ENCODE data around the gene TTBK1.

GRCh38 chr6:43248101-43248500, 4.8 kb downstream of the TTBK1 start:
- no peak for TF ChIP-seq CTCF (IDR thresholded peaks at IDR 0.05; ENCODE audit: low read depth, low read length)
- TF ChIP-seq EZH2phosphoT487 (IDR thresholded peaks at IDR 0.05; ENCODE audit: low read depth), result no peak

All from OCI-LY3 (cell line).